SK-N-SH (cell line): ENCODE results near the gene GCSAML. TPM values are rescaled to one million over a fixed set of nuclear protein-coding genes. Genes with fewer than 3 reads are reported as not detected.

Experiments used
- CTCF ChIA-PET: fragments of 300-600, 350-600 bp; formaldehyde crosslinking; extraction: SDS; loops from one replicate; lab custom pipeline; 2021; lab: Yijun Ruan, JAX
- POLR2A ChIA-PET: fragments of 350-600 bp; sonication (Branson Sonifier 250); formaldehyde crosslinking; extraction: SDS; loops from one replicate; lab custom pipeline; 2020; ENCODE audit warnings: antibody characterized with exemption, inconsistent platforms; lab: Yijun Ruan, JAX
- DNase-seq: peaks from one replicate; pipeline ENCODE4 v3.0.0; 2012
- H2AFZ ChIP-seq: fragments of 200-600 bp; sonication (generic); 2 replicates; pipeline ENCODE4 v1.8.1; 2016; ENCODE audit warnings: antibody characterized with exemption, mild to moderate bottlenecking, low read depth
- H3F3A ChIP-seq: fragments of 200-600 bp; sonication (generic); replicated peaks from 2 replicates; pipeline ENCODE3; 2016; ENCODE audit warnings: antibody characterized with exemption, mild to moderate bottlenecking; ENCODE audit not compliant: insufficient read depth
- H3K27ac ChIP-seq, 2 experiments: fragments of 200-500 bp in 1 of 2; fragments of 200-600 bp in 1 of 2; sonication (Bioruptor generic) in 1 of 2; sonication (generic), shearing (Covaris generic) in 1 of 2; 2 replicates each; pipeline versions ENCODE4 v1.5.1 to v1.6.1; 2014 to 2016; ENCODE audit warnings: low read depth in 2 of 2, inconsistent platforms in 1 of 2, low read length in 1 of 2, mild to moderate bottlenecking in 1 of 2, mixed read lengths in 1 of 2
- H3K27me3 ChIP-seq: fragments of 200-600 bp; sonication (generic), shearing (Covaris generic); 2 replicates; pipeline ENCODE4 v1.6.1; 2016; ENCODE audit warnings: mixed run types; ENCODE audit not compliant: insufficient read depth
- H3K36me3 ChIP-seq, 2 experiments: fragments of 200-500 bp in 1 of 2; fragments of 200-600 bp in 1 of 2; sonication (Bioruptor generic) in 1 of 2; sonication (generic) in 1 of 2; replicated peaks in 1 of 2; 2 replicates each; pipeline versions ENCODE3 to v1.5.1; 2014 to 2016; ENCODE audit warnings: low read length in 1 of 2, mild to moderate bottlenecking in 1 of 2; ENCODE audit not compliant: insufficient read depth in 2 of 2, control insufficient read depth in 1 of 2
- H3K4me1 ChIP-seq, 2 experiments: fragments of 200-500 bp in 1 of 2; fragments of 200-600 bp in 1 of 2; sonication (Bioruptor generic) in 1 of 2; sonication (generic), shearing (Covaris generic) in 1 of 2; 2 replicates each; pipeline versions ENCODE4 v1.5.1 to v1.6.1; 2014 to 2016; ENCODE audit warnings: low read depth in 1 of 2, low read length in 1 of 2, mixed run types in 1 of 2; ENCODE audit not compliant: insufficient read depth in 2 of 2, control insufficient read depth in 1 of 2
- H3K4me2 ChIP-seq: fragments of 200-600 bp; sonication (generic), shearing (Covaris generic); 2 replicates; pipeline ENCODE4 v1.6.1; 2017; ENCODE audit warnings: mixed run types
- H3K4me3 ChIP-seq, 2 experiments: fragments of 200-500 bp in 1 of 2; fragments of 200-600 bp in 1 of 2; sonication (Bioruptor generic) in 1 of 2; sonication (generic), shearing (Covaris generic) in 1 of 2; 2 replicates each; pipeline versions ENCODE4 v1.5.1 to v1.8.1; 2014 to 2016; ENCODE audit warnings: low read depth in 2 of 2, inconsistent platforms in 1 of 2, low read length in 1 of 2, mild to moderate bottlenecking in 1 of 2, mixed read lengths in 1 of 2, moderate library complexity in 1 of 2
- H3K79me2 ChIP-seq: fragments of 200-600 bp; sonication (generic); 2 replicates; pipeline ENCODE4 v1.8.1; 2017; ENCODE audit warnings: mild to moderate bottlenecking; ENCODE audit not compliant: insufficient read depth
- H3K9ac ChIP-seq: fragments of 200-600 bp; sonication (generic); 2 replicates; pipeline ENCODE4 v1.6.1; 2017; ENCODE audit warnings: mixed run types
- H3K9me2 ChIP-seq: fragments of 200-600 bp; sonication (generic); 2 replicates; pipeline ENCODE4 v1.6.1; 2017; ENCODE audit warnings: mixed run types
- H3K9me3 ChIP-seq: fragments of 200-600 bp; sonication (generic); 2 replicates; pipeline ENCODE4 v1.6.1; 2017; ENCODE audit warnings: mixed run types, mild to moderate bottlenecking, moderate library complexity
- H4K20me1 ChIP-seq: fragments of 200-600 bp; sonication (generic); 2 replicates; pipeline ENCODE4 v1.6.1; 2017; ENCODE audit warnings: mild to moderate bottlenecking, mixed run types; ENCODE audit not compliant: insufficient read depth
- CHD2 ChIP-seq: fragments of 150-350 bp; IDR thresholded peaks from 2 replicates; pipeline ENCODE4 v1.6.1; 2018; ENCODE audit warnings: low read length; ENCODE audit not compliant: partially characterized antibody
- EP300 ChIP-seq, 2 experiments: IDR thresholded peaks; 2 replicates each; pipeline versions ENCODE4 v1.4.0 to v1.6.1; 2012; ENCODE audit warnings: borderline replicate concordance in 1 of 2, low read depth in 1 of 2, low read length in 1 of 2
- EZH2phosphoT487 ChIP-seq: fragments of 200-600 bp; sonication (generic); IDR thresholded peaks from 2 replicates; pipeline ENCODE4 v1.6.1; 2017; ENCODE audit warnings: low read depth, mixed run types, mild to moderate bottlenecking, antibody characterized with exemption, moderate library complexity, borderline replicate concordance
- FOSL2 ChIP-seq: IDR thresholded peaks from 2 replicates; pipeline ENCODE4 v1.4.0; 2012; ENCODE audit warnings: low read depth, mild to moderate bottlenecking, moderate library complexity, borderline replicate concordance
- FOXJ3 ChIP-seq: sonication (generic); formaldehyde crosslinking; IDR thresholded peaks from 2 replicates; pipeline ENCODE4 v1.5.1; 2020; ENCODE audit warnings: mild to moderate bottlenecking, missing genetic modification reagents
- FOXM1 ChIP-seq: IDR thresholded peaks from 2 replicates; pipeline ENCODE4 v1.4.0; 2012; ENCODE audit warnings: low read depth, mild to moderate bottlenecking
- GABPA ChIP-seq: IDR thresholded peaks from 2 replicates; pipeline ENCODE4 v1.4.0; 2012; ENCODE audit warnings: low read depth, mild to moderate bottlenecking
- JUND ChIP-seq: IDR thresholded peaks from 2 replicates; pipeline ENCODE4 v1.4.0; 2012
- NFIC ChIP-seq: IDR thresholded peaks from 2 replicates; pipeline ENCODE4 v1.4.0; 2012; ENCODE audit warnings: borderline replicate concordance
- POLR2AphosphoS5 ChIP-seq: IDR thresholded peaks from 2 replicates; pipeline ENCODE4 v1.6.1; 2012; ENCODE audit warnings: low read depth, low read length
- RCOR1 ChIP-seq: fragments of 150-350 bp; IDR thresholded peaks from 2 replicates; pipeline ENCODE4 v1.6.1; 2017; ENCODE audit warnings: antibody characterized with exemption, low read length
- RXRA ChIP-seq: IDR thresholded peaks from 2 replicates; pipeline ENCODE4 v1.4.0; 2012; ENCODE audit warnings: low read depth, mild to moderate bottlenecking, borderline replicate concordance
- SMC3 ChIP-seq: IDR thresholded peaks from 2 replicates; pipeline ENCODE4 v1.6.1; 2012; ENCODE audit warnings: low read depth, low read length, improper control_type of control experiment
- TCF12 ChIP-seq: IDR thresholded peaks from 2 replicates; pipeline ENCODE4 v1.4.0; 2012
- YY1 ChIP-seq: IDR thresholded peaks from 2 replicates; pipeline ENCODE4 v1.4.0; 2012; ENCODE audit warnings: low read depth, mild to moderate bottlenecking
- WGBS: methylation state at CpG from one replicate; pipeline ENCODE4 v1.1.6; 2017; ENCODE audit warnings: low lambda C conversion rate; 5-methylcytosine and 5-hydroxymethylcytosine counted together
- polyA plus RNA-seq, 3 experiments: library from polyadenylated mRNA; depleted of rRNA; stranded (reverse); fragments of >200 nt; gene quantifications; 2 replicates each; pipeline ENCODE4 v1.2.3, GENCODE V29; 2012
- TF ChIP-seq, protein P1 (sequence below): fragments of 150-350 bp; IDR thresholded peaks from 2 replicates; pipeline ENCODE4 v1.6.1; 2017; ENCODE audit warnings: antibody characterized with exemption, low read length, low read depth, borderline replicate concordance
- TF ChIP-seq, protein P2 (sequence below): IDR thresholded peaks from 2 replicates; pipeline ENCODE4 v1.4.0; 2012; ENCODE audit warnings: low read depth, borderline replicate concordance
- TF ChIP-seq, protein P3 (sequence below): IDR thresholded peaks from 2 replicates; pipeline ENCODE4 v1.4.0; 2012; ENCODE audit warnings: low read depth, borderline replicate concordance
- TF ChIP-seq, protein P4 (sequence below): IDR thresholded peaks from 2 replicates; pipeline ENCODE4 v1.6.1; 2012; ENCODE audit warnings: mild to moderate bottlenecking, low read depth, low read length, moderate library complexity

Gene GCSAML
- polyA plus RNA-seq, 1 of the 3 experiments (the other 2 are of a cell fraction): not detected

- TF ChIP-seq EZH2phosphoT487 (no peak), RCOR1 (no peak), YY1 (no peak), EP300 (IDR thresholded peaks at IDR 0.05; ENCODE audit: borderline replicate concordance in 1 of 2, low read depth in 1 of 2, low read length in 1 of 2) (no peak), JUND (no peak), NFIC (no peak), POLR2AphosphoS5 (no peak)
- TF ChIP-seq, all 33 proteins: peak for 0
Measured at GRCh38 chr1:247548092-247548491, 842 bp upstream of the GCSAML start (continued).

DNA sequence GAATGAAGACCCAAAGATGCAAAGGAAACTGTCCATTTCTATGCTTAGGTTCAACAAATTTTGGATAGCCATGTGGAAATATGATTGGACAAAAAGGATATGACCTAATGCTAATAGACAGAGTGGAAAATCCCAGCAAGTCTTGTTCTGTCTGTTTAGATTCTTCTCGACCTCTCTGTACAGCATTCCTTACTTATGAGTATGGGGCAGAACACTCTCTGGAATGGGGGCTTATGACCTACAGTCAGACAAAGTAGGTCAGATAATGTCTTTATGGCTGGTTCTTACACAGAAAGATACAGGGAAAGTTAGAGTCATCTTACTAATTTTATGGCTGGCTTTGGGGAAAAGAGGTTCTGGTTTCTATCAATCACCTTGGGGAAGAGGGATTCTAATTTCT lies 2.8 kb downstream of the GCSAML start:
- Histone ChIP-seq H3F3A (no peaks in the 10 kb centered on the region), H3K27me3 (no peaks in the 10 kb centered on the region), H3K36me3 (no peaks in the 10 kb centered on the region), H3K27ac (peak overlapping the region in 1 of 2 experiments; percentile 66; a peak in 2 of 4 replicates), H3K4me2 (peak overlapping the region; percentile 45; the same call in 1 of the 2 replicates), H4K20me1 (no peaks in the 10 kb centered on the region), H3K9ac (no peak overlapping the region), H3K79me2 (no peaks in the 10 kb centered on the region), H3K4me1 (no peaks in the 10 kb centered on the region), H3K9me3 (no peaks in the 10 kb centered on the region), H2AFZ (no peak overlapping the region), H3K9me2 (no peaks in the 10 kb centered on the region), H3K4me3 (no peak overlapping the region)
- no peak for TF ChIP-seq FOXJ3
- TF ChIP-seq EZH2phosphoT487: no peak
- peak; percentile 19; the same call in 1 of the 2 replicates for TF ChIP-seq FOSL2
- TF ChIP-seq, protein P1, sequence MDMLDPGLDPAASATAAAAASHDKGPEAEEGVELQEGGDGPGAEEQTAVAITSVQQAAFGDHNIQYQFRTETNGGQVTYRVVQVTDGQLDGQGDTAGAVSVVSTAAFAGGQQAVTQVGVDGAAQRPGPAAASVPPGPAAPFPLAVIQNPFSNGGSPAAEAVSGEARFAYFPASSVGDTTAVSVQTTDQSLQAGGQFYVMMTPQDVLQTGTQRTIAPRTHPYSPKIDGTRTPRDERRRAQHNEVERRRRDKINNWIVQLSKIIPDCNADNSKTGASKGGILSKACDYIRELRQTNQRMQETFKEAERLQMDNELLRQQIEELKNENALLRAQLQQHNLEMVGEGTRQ: no peak
- TF ChIP-seq TCF12: peak; percentile 38
- 0 out of 4 replicates have a peak, but pooled peaks of 1 of the 2 experiments have one; percentile 26 for TF ChIP-seq EP300 (IDR thresholded peaks at IDR 0.05; ENCODE audit: borderline replicate concordance in 1 of 2, low read depth in 1 of 2, low read length in 1 of 2)
- TF ChIP-seq RXRA: peak; percentile 20; the same call in 1 of the 2 replicates
- TF ChIP-seq JUND: 0 out of 2 replicates have a peak, but pooled peaks have one; percentile 38
- no peak for TF ChIP-seq SMC3
- 0% methylated on average over 1 of the region's 1 CpG for WGBS
- ChIA-PET POLR2A (no interaction called here), CTCF (no interaction called here)
- no peak for DNase-seq

GRCh38 chr1:247552231-247552630 lies 3.3 kb downstream of the GCSAML start:
- POLR2A ChIA-PET: no interaction called here
- Histone ChIP-seq H3K4me3 (no peak overlapping the region), H3K27me3 (no peaks in the 10 kb centered on the region), H2AFZ (no peak overlapping the region; the same call in 1 of the 2 replicates), H4K20me1 (no peaks in the 10 kb centered on the region), H3K27ac (peak overlapping the region in 1 of 2 experiments; percentile 66; a peak in 2 of 4 replicates), H3K36me3 (no peaks in the 10 kb centered on the region), H3K4me2 (peak overlapping the region; percentile 45; the same call in 1 of the 2 replicates), H3K9me3 (no peaks in the 10 kb centered on the region), H3F3A (no peaks in the 10 kb centered on the region), H3K4me1 (no peaks in the 10 kb centered on the region), H3K9me2 (no peaks in the 10 kb centered on the region), H3K79me2 (no peaks in the 10 kb centered on the region), H3K9ac (no peak overlapping the region)
- 15% methylated on average over 2 of the region's 2 CpGs for WGBS
- CTCF ChIA-PET: no interaction called here
- no peak for DNase-seq
- TF ChIP-seq EP300 (IDR thresholded peaks at IDR 0.05; ENCODE audit: borderline replicate concordance in 1 of 2, low read depth in 1 of 2, low read length in 1 of 2) (no peak), CHD2 (no peak), RCOR1 (no peak), FOXM1 (no peak), EZH2phosphoT487 (no peak), GABPA (no peak)
- TF ChIP-seq, protein P2, sequence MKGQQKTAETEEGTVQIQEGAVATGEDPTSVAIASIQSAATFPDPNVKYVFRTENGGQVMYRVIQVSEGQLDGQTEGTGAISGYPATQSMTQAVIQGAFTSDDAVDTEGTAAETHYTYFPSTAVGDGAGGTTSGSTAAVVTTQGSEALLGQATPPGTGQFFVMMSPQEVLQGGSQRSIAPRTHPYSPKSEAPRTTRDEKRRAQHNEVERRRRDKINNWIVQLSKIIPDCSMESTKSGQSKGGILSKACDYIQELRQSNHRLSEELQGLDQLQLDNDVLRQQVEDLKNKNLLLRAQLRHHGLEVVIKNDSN: no peak
- TF ChIP-seq, protein P3, sequence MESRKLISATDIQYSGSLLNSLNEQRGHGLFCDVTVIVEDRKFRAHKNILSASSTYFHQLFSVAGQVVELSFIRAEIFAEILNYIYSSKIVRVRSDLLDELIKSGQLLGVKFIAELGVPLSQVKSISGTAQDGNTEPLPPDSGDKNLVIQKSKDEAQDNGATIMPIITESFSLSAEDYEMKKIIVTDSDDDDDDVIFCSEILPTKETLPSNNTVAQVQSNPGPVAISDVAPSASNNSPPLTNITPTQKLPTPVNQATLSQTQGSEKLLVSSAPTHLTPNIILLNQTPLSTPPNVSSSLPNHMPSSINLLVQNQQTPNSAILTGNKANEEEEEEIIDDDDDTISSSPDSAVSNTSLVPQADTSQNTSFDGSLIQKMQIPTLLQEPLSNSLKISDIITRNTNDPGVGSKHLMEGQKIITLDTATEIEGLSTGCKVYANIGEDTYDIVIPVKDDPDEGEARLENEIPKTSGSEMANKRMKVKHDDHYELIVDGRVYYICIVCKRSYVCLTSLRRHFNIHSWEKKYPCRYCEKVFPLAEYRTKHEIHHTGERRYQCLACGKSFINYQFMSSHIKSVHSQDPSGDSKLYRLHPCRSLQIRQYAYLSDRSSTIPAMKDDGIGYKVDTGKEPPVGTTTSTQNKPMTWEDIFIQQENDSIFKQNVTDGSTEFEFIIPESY: no peak
- TF ChIP-seq, protein P4, sequence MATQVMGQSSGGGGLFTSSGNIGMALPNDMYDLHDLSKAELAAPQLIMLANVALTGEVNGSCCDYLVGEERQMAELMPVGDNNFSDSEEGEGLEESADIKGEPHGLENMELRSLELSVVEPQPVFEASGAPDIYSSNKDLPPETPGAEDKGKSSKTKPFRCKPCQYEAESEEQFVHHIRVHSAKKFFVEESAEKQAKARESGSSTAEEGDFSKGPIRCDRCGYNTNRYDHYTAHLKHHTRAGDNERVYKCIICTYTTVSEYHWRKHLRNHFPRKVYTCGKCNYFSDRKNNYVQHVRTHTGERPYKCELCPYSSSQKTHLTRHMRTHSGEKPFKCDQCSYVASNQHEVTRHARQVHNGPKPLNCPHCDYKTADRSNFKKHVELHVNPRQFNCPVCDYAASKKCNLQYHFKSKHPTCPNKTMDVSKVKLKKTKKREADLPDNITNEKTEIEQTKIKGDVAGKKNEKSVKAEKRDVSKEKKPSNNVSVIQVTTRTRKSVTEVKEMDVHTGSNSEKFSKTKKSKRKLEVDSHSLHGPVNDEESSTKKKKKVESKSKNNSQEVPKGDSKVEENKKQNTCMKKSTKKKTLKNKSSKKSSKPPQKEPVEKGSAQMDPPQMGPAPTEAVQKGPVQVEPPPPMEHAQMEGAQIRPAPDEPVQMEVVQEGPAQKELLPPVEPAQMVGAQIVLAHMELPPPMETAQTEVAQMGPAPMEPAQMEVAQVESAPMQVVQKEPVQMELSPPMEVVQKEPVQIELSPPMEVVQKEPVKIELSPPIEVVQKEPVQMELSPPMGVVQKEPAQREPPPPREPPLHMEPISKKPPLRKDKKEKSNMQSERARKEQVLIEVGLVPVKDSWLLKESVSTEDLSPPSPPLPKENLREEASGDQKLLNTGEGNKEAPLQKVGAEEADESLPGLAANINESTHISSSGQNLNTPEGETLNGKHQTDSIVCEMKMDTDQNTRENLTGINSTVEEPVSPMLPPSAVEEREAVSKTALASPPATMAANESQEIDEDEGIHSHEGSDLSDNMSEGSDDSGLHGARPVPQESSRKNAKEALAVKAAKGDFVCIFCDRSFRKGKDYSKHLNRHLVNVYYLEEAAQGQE: no peak
